NB4 (cell line): Measurements from ENCODE around the gene TCAF1.
"Not testable (repeated sequence)": the region's sequence is repeated elsewhere in the genome, so short reads cannot be mapped to it uniquely, and the experiment has no call there.

Source experiments
- MYC ChIP-seq: IDR thresholded peaks from 2 replicates; pipeline ENCODE4 v1.6.1; 2011; ENCODE audit warnings: low read depth, low read length
- POLR2A ChIP-seq: IDR thresholded peaks from 2 replicates; pipeline ENCODE4 v1.6.1; 2011; ENCODE audit warnings: mild to moderate bottlenecking; ENCODE audit not compliant: insufficient read length; ENCODE audit errors: extremely low read depth
- TF ChIP-seq, protein P1 (sequence below): IDR thresholded peaks from one replicate; pipeline ENCODE4 v1.5.1; 2012; ENCODE audit warnings: low read depth, low read length
- TF ChIP-seq, protein P2 (sequence below): IDR thresholded peaks from 2 replicates; pipeline ENCODE4 v1.6.1; 2011; ENCODE audit warnings: low read depth, low read length

DNA sequence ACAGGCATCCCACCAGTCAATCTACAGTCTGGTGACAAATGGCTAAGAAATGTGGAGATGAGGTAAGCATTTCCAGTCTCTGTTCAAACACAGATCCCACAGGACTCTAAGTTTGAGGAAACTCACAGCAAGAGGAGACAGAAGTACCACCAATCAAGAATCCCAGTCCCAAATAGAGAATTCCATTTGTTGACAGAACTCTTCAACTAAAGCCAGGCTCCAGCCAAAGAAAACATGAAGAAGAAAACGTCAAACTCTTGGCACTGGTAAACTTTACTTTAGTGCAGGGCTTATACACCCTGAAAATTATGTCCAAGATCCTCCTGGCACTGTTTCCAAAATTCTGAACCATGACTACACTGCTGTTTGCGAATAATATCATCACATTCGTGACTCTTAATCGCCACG, 95.3 kb downstream of the TCAF1 start:
- TF ChIP-seq, protein P1, sequence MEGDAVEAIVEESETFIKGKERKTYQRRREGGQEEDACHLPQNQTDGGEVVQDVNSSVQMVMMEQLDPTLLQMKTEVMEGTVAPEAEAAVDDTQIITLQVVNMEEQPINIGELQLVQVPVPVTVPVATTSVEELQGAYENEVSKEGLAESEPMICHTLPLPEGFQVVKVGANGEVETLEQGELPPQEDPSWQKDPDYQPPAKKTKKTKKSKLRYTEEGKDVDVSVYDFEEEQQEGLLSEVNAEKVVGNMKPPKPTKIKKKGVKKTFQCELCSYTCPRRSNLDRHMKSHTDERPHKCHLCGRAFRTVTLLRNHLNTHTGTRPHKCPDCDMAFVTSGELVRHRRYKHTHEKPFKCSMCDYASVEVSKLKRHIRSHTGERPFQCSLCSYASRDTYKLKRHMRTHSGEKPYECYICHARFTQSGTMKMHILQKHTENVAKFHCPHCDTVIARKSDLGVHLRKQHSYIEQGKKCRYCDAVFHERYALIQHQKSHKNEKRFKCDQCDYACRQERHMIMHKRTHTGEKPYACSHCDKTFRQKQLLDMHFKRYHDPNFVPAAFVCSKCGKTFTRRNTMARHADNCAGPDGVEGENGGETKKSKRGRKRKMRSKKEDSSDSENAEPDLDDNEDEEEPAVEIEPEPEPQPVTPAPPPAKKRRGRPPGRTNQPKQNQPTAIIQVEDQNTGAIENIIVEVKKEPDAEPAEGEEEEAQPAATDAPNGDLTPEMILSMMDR = not testable (repeated sequence)
- not testable (repeated sequence) for TF ChIP-seq POLR2A, MYC
- TF ChIP-seq, protein P2, sequence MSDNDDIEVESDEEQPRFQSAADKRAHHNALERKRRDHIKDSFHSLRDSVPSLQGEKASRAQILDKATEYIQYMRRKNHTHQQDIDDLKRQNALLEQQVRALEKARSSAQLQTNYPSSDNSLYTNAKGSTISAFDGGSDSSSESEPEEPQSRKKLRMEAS = not testable (repeated sequence)
